Endothelial cell of umbilical vein (primary cell): ENCODE measurements around the gene PPP1R7. TPM values are rescaled to one million over a fixed set of nuclear protein-coding genes. Genes with fewer than 3 reads are reported as not detected.

ENCODE experiments used
- BruUV-seq: library from RNA; stranded (reverse); fragments of 400-500 nt; replicated peaks from 2 replicates; lab custom pipeline; 2021; lab: Mats Ljungman, UMichigan
- CTCF ChIA-PET: fragments of 300-600, 350-600 bp; sonication (Branson Sonifier 250); formaldehyde crosslinking; loops from one replicate; lab custom pipeline; 2021; ENCODE audit warnings: antibody characterized with exemption, inconsistent platforms; lab: Charles Lee
- POLR2A ChIA-PET: fragments of 300-600, 350-600 bp; sonication (Branson Sonifier 250); formaldehyde crosslinking; loops from one replicate; lab custom pipeline; 2021; ENCODE audit warnings: antibody characterized with exemption, inconsistent platforms; lab: Charles Lee
- DNase-seq: peaks from one replicate; pipeline ENCODE4 v3.0.0-alpha.2; 2011; ENCODE audit warnings: low read depth, low spot score
- FAIRE-seq: peaks from 2 replicates; lab custom pipeline; 2011; peaks lifted over from hg19 to GRCh38; lab: Jason Lieb, UNC
- H2AFZ ChIP-seq: 2 replicates; pipeline ENCODE4 v1.6.0; 2012; ENCODE audit warnings: low read depth, low read length, control low read depth, inconsistent platforms
- H3K27ac ChIP-seq: 2 replicates; pipeline ENCODE4 v1.5.1; 2011; ENCODE audit warnings: low read depth, mild to moderate bottlenecking, control low read depth, low read length, moderate library complexity; ENCODE audit not compliant: insufficient read depth
- H3K27me3 ChIP-seq, 2 experiments: 2 replicates each; pipeline versions ENCODE4 v1.6.0 to v1.6.1; 2011; ENCODE audit warnings: low read length in 2 of 2, mixed read lengths in 1 of 2; ENCODE audit not compliant: control insufficient read depth in 2 of 2, insufficient read depth in 2 of 2
- H3K36me3 ChIP-seq, 2 experiments: 2 replicates in 1 of 2; 3 replicates in 1 of 2; pipeline ENCODE4 v1.5.1; 2011; ENCODE audit warnings: low read length in 2 of 2, mild to moderate bottlenecking in 1 of 2, moderate library complexity in 1 of 2; ENCODE audit not compliant: control insufficient read depth in 2 of 2, insufficient read depth in 2 of 2; ENCODE audit errors: extremely low read depth in 1 of 2
- H3K4me1 ChIP-seq: 3 replicates; pipeline ENCODE4 v1.5.1; 2011; ENCODE audit warnings: mild to moderate bottlenecking, low read length; ENCODE audit not compliant: control insufficient read depth, insufficient read depth; ENCODE audit errors: extremely low read depth
- H3K4me2 ChIP-seq: 2 replicates; pipeline ENCODE4 v1.6.1; 2011; ENCODE audit warnings: low read length, control low read depth, mixed read lengths; ENCODE audit not compliant: insufficient read depth
- H3K4me3 ChIP-seq, 3 experiments: fragments of 200-600 bp in 1 of 3; sonication (generic), shearing (Covaris generic) in 1 of 3; replicated peaks in 1 of 3; 2 replicates each; pipeline ENCODE4 v1.5.1; 2011 to 2016; ENCODE audit warnings: control low read depth in 3 of 3, low read length in 3 of 3, mild to moderate bottlenecking in 2 of 3, inconsistent platforms in 1 of 3, low read depth in 1 of 3, moderate library complexity in 1 of 3; ENCODE audit not compliant: insufficient read depth in 1 of 3
- H3K79me2 ChIP-seq: 2 replicates; pipeline ENCODE4 v1.6.0; 2012; ENCODE audit warnings: low read length, inconsistent platforms; ENCODE audit not compliant: control insufficient read depth, insufficient read depth
- H3K9ac ChIP-seq: replicated peaks from 2 replicates; pipeline ENCODE3; 2011; ENCODE audit warnings: low read length, control low read depth; ENCODE audit not compliant: insufficient read depth; ENCODE audit errors: extremely low read depth
- H3K9me1 ChIP-seq: replicated peaks from 3 replicates; pipeline ENCODE4 v1.6.0; 2011; ENCODE audit warnings: mild to moderate bottlenecking, low read length; ENCODE audit not compliant: control insufficient read depth, insufficient read depth; ENCODE audit errors: extremely low read depth
- H3K9me3 ChIP-seq: replicated peaks from 2 replicates; pipeline ENCODE4 v1.5.1; 2012; ENCODE audit warnings: low read length, inconsistent platforms; ENCODE audit not compliant: control insufficient read depth, insufficient read depth
- H4K20me1 ChIP-seq: replicated peaks from 2 replicates; pipeline ENCODE3; 2011; ENCODE audit warnings: mild to moderate bottlenecking, low read length; ENCODE audit not compliant: control insufficient read depth, insufficient read depth; ENCODE audit errors: extremely low read depth
- CTCF ChIP-seq, 2 donors: IDR thresholded peaks; 1 replicate in 1 of 2; 2 replicates in 1 of 2; pipeline ENCODE4 v1.5.1; 2011; ENCODE audit warnings: low read length in 2 of 2, mild to moderate bottlenecking in 2 of 2, moderate library complexity in 2 of 2, control low read depth in 1 of 2, inconsistent platforms in 1 of 2, low read depth in 1 of 2; ENCODE audit not compliant: insufficient read depth in 1 of 2; ENCODE audit errors: extremely low read depth in 1 of 2
- EZH2 ChIP-seq: IDR thresholded peaks from 2 replicates; pipeline ENCODE4 v1.6.1; 2012; ENCODE audit warnings: borderline replicate concordance, low read depth, mild to moderate bottlenecking, moderate library complexity, low read length, inconsistent platforms; ENCODE audit not compliant: severe bottlenecking
- FOS ChIP-seq: IDR thresholded peaks from 2 replicates; pipeline ENCODE4 v1.6.1; 2011; ENCODE audit warnings: mild to moderate bottlenecking, low read length, moderate library complexity, borderline replicate concordance; ENCODE audit not compliant: insufficient read depth
- GATA2 ChIP-seq: IDR thresholded peaks from 2 replicates; pipeline ENCODE4 v1.7.0; 2011; ENCODE audit warnings: low read depth, mild to moderate bottlenecking, moderate library complexity, mixed read lengths, low read length; ENCODE audit not compliant: insufficient read length, insufficient read depth
- JUN ChIP-seq: IDR thresholded peaks from 2 replicates; pipeline ENCODE4 v1.6.1; 2011; ENCODE audit warnings: borderline replicate concordance, low read depth; ENCODE audit not compliant: insufficient read length, insufficient read depth
- MYC ChIP-seq: IDR thresholded peaks from one replicate; pipeline ENCODE4 v1.6.1; 2011; ENCODE audit warnings: mild to moderate bottlenecking, low read depth, low read length
- POLR2A ChIP-seq: IDR thresholded peaks from 2 replicates; pipeline ENCODE4 v1.6.1; 2012; ENCODE audit warnings: low read depth, mild to moderate bottlenecking, control low read depth, low read length
- dilution Hi-C: fragments of 300-500 bp; cut with MboI; formaldehyde crosslinking; loops from one replicate; pipeline ENCODE4 v1.15.0; 2019; ENCODE audit warnings: low sequenced_read_pairs; ENCODE audit not compliant: extremely low pct_ligation_motif_present
- intact Hi-C: fragments of 100-400 bp; cut with micrococcal nuclease; formaldehyde crosslinking; loops from one replicate; pipeline ENCODE4 v1.10.0; 2022
- polyA plus RNA-seq, 4 experiments: library from polyadenylated mRNA; depleted of rRNA in 3 of 4; stranded (reverse) in 3 of 4; unstranded in 1 of 4; fragments of >200 nt; gene quantifications; 2 replicates each; pipeline versions ENCODE4 v1.2.1 to v1.2.3, GENCODE V29; 2011 to 2012; ENCODE audit warnings: missing spikeins in 1 of 4
- total RNA-seq: library from RNA; stranded (reverse); gene quantifications from 2 replicates; pipeline ENCODE4 v1.2.3, GENCODE V29; 2021
- TF ChIP-seq, protein P1 (sequence below): IDR thresholded peaks from 2 replicates; pipeline ENCODE4 v1.6.1; 2011; ENCODE audit not compliant: insufficient read depth, insufficient read length

The PPP1R7 gene
- total and polyA plus RNA-seq, 2 donors (not counting 3 experiments of a cell fraction or from before 2014, with no cell fraction given): 30.3 to 60.8 TPM

GRCh38 chr2:241226723-241227572 lies 76.7 kb downstream of the PPP1R7 start:
- Histone ChIP-seq H3K27me3 (no peaks in the 10 kb centered on the region), H2AFZ (no peak overlapping the region), H3K9ac (no peak overlapping the region), H4K20me1 (no peaks in the 10 kb centered on the region), H3K79me2 (no peaks in the 10 kb centered on the region), H3K36me3 (peaks cover 8 to 45% of the 10 kb centered on the region in 2 experiments), H3K9me3 (no peaks in the 10 kb centered on the region), H3K9me1 (no peaks in the 10 kb centered on the region), H3K4me1 (peaks cover 23% of the 10 kb centered on the region), H3K27ac (no peak overlapping the region), H3K4me3 (no peak overlapping the region), H3K4me2 (no peak overlapping the region)
- intact Hi-C loops: no loop called here
- dilution Hi-C loops: no loop called here
- no peak for FAIRE-seq
- no peak for DNase-seq
- TF ChIP-seq, protein P1, sequence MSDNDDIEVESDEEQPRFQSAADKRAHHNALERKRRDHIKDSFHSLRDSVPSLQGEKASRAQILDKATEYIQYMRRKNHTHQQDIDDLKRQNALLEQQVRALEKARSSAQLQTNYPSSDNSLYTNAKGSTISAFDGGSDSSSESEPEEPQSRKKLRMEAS: no peak
- TF ChIP-seq FOS (no peak), GATA2 (no peak), MYC (no peak), CTCF (IDR thresholded peaks at IDR 0.05; ENCODE audit: extremely low read depth in 1 of 2, insufficient read depth in 1 of 2, low read depth in 1 of 2, low read length in 2 of 2) (no peak), JUN (no peak), POLR2A (no peak), EZH2 (no peak)
- CTCF ChIA-PET: interaction anchor here (1.2 kb wide), 1 partner anchor 312 kb away, joined by 3 read pairs; no protein-coding TSS in a partner anchor
- BruUV-seq: no TSS peak
- POLR2A ChIA-PET: no interaction called here
